HL-60 (cell line): ENCODE results near the gene IFNL2.

Experiments used
- CTCF ChIP-seq: IDR thresholded peaks from one replicate; pipeline ENCODE4 v1.5.1; 2011; ENCODE audit warnings: low read length, control low read depth, inconsistent platforms; ENCODE audit not compliant: insufficient read depth
- GABPA ChIP-seq: IDR thresholded peaks from 2 replicates; pipeline ENCODE4 v1.6.1; 2012; ENCODE audit warnings: low read depth
- POLR2AphosphoS5 ChIP-seq: IDR thresholded peaks from 2 replicates; pipeline ENCODE4 v1.6.1; 2012; ENCODE audit warnings: low read depth
- REST ChIP-seq: IDR thresholded peaks from 2 replicates; pipeline ENCODE4 v1.6.1; 2012; ENCODE audit warnings: low read depth; ENCODE audit not compliant: insufficient replicate concordance
- SPI1 ChIP-seq: IDR thresholded peaks from 2 replicates; pipeline ENCODE4 v1.6.1; 2012; ENCODE audit warnings: low read depth, mild to moderate bottlenecking, borderline replicate concordance

GRCh38 chr19:39251846-39252245 is 16.4 kb upstream of the IFNL2 start:
- no peak for TF ChIP-seq CTCF
- no peak for TF ChIP-seq POLR2AphosphoS5
- no peak for TF ChIP-seq GABPA
- no peak for TF ChIP-seq REST
- no peak for TF ChIP-seq SPI1
